ENCODE results near the gene PGLYRP1. TPM values are rescaled to one million over a fixed set of nuclear protein-coding genes. Genes with fewer than 3 reads are reported as not detected.

Gene PGLYRP1
- polyA plus RNA-seq, 1 of the 3 experiments (the other 2 are of a cell fraction): not detected

- TF ChIP-seq USF1 (IDR thresholded peaks at IDR 0.05; ENCODE audit: borderline replicate concordance, low read depth) (no peak), RAD21 (IDR thresholded peaks at IDR 0.05; ENCODE audit: low read length) (no peak)
These were observed 26.7 kb upstream of the PGLYRP1 start (continued) for GRCh38 chr19:46049597-46049996.

GRCh38 chr19:46043519-46043918 lies 20.7 kb upstream of the PGLYRP1 start:
- WGBS (ENCODE audit: low lambda C conversion rate): 54% methylated on average over 1 of the region's 1 CpG
- no peaks in the 10 kb centered on the region for H4K20me1 ChIP-seq (ENCODE audit: insufficient read depth)
- H3F3A ChIP-seq (replicated peaks; ENCODE audit: insufficient read depth): no peaks in the 10 kb centered on the region
- no peaks in the 10 kb centered on the region for H3K36me3 ChIP-seq (replicated peaks in 1 of 2; ENCODE audit: control insufficient read depth in 1 of 2, insufficient read depth in 2 of 2, low read length in 1 of 2)
- no peak overlapping the region for H3K9ac ChIP-seq
- H3K4me1 ChIP-seq (ENCODE audit: control insufficient read depth in 1 of 2, insufficient read depth in 2 of 2, low read depth in 1 of 2, low read length in 1 of 2): no peaks in the 10 kb centered on the region; a peak in 1 of 4 replicates
- no peak for DNase-seq
- ChIA-PET POLR2A (no interaction called here), CTCF (interaction anchor here (1.5 to 9.3 kb wide), 3 partner anchors 11 to 34 kb away, joined by 3 to 91 read pairs (median 17); no protein-coding TSS in a partner anchor)
- H3K79me2 ChIP-seq (ENCODE audit: insufficient read depth): no peaks in the 10 kb centered on the region
- H3K27me3 ChIP-seq (ENCODE audit: insufficient read depth): peaks cover 71% of the 10 kb centered on the region; the same call in 1 of the 2 replicates
- no peak overlapping the region for H3K4me2 ChIP-seq
- TF ChIP-seq SIN3A (IDR thresholded peaks at IDR 0.05; ENCODE audit: borderline replicate concordance, low read depth, low read length): no peak
- no peak for TF ChIP-seq MEF2A (IDR thresholded peaks at IDR 0.05; ENCODE audit: borderline replicate concordance, low read depth)
- no peak for TF ChIP-seq USF2 (IDR thresholded peaks at IDR 0.05; ENCODE audit: borderline replicate concordance, low read depth, low read length)
- no peak for TF ChIP-seq MAX (IDR thresholded peaks at IDR 0.05; ENCODE audit: low read depth)
- no peak for TF ChIP-seq TAF1 (IDR thresholded peaks at IDR 0.05; ENCODE audit: borderline replicate concordance, low read depth, low read length)
- TF ChIP-seq RCOR1 (IDR thresholded peaks at IDR 0.05; ENCODE audit: low read length): no peak
- TF ChIP-seq GATA2 (CRISPR knock-in tag; IDR thresholded peaks at IDR 0.05): no peak
- no peak for TF ChIP-seq FOXJ3 (CRISPR knock-in tag; IDR thresholded peaks at IDR 0.05)
- TF ChIP-seq REST (IDR thresholded peaks at IDR 0.05; ENCODE audit: low read depth, low read length): no peak
- TF ChIP-seq TCF12 (IDR thresholded peaks at IDR 0.05): no peak
- no peak for TF ChIP-seq RAD21 (IDR thresholded peaks at IDR 0.05; ENCODE audit: low read length)
- TF ChIP-seq JUND (IDR thresholded peaks at IDR 0.05): no peak
- TF ChIP-seq SMC3 (IDR thresholded peaks at IDR 0.05; ENCODE audit: low read depth, low read length): no peak
- no peak for TF ChIP-seq CHD2 (IDR thresholded peaks at IDR 0.05; ENCODE audit: low read length, partially characterized antibody)
- TF ChIP-seq RFX5 (IDR thresholded peaks at IDR 0.05; ENCODE audit: low read length): no peak
- TF ChIP-seq RXRA (IDR thresholded peaks at IDR 0.05; ENCODE audit: borderline replicate concordance, low read depth): no peak
- no peaks in the 10 kb centered on the region for H3K9me2 ChIP-seq
- H3K4me3 ChIP-seq (ENCODE audit: low read depth in 2 of 2, low read length in 1 of 2): no peak overlapping the region
- no peak overlapping the region for H2AFZ ChIP-seq (ENCODE audit: low read depth)
- H3K27ac ChIP-seq (ENCODE audit: low read depth in 2 of 2, low read length in 1 of 2): no peak overlapping the region
- H3K9me3 ChIP-seq: no peaks in the 10 kb centered on the region
